ENCODE data around the gene IFT22. TPM values are rescaled to one million over a fixed set of nuclear protein-coding genes. Genes with fewer than 3 reads are reported as not detected.
A peak's percentile ranks its signal among the peaks of the same experiment; 100 is the strongest.

IFT22 gene
- total and polyA plus RNA-seq, 12 donors, result 11.3 to 44.1 (median 32.5) TPM

GRCh38 chr7:101315336-101315735, 6.3 kb downstream of the IFT22 start:
- Histone ChIP-seq H3K27me3 (peaks cover 0 to 4% (median 0%) of the 10 kb centered on the region in 7 donors), H3K27ac (no peak overlapping the region), H3K9me3 (peaks cover 0 to 15% (median 5%) of the 10 kb centered on the region in 11 donors), H3K36me3 (peaks cover 0 to 50% (median 6%) of the 10 kb centered on the region in 9 donors), H3K4me3 (no peak overlapping the region), H3K4me1 (no peaks in the 10 kb centered on the region)
- peak; percentile 27 to 74 (median 63) for TF ChIP-seq CTCF (IDR thresholded peaks at IDR 0.05)
- intact Hi-C loops (cut with DNase I), result no loop called here
- DNase-seq, result no peak
- no peak for ATAC-seq
- WGBS, 2 donors, result 0 to 6% methylated on average over 1 of the region's 1 CpG

- WGBS, 2 donors, result 3 to 5% methylated on average over 55 to 62 of the region's 62 CpGs
- peaks cover 0 to 33% (median 9%) of the 10 kb centered on the region in 11 donors for H3K9me3 ChIP-seq
- ATAC-seq (peak in 6 of 8 donors; percentile 11 to 82 (median 44)), DNase-seq (no peak)
- peaks cover 16 to 73% (median 68%) of the 10 kb centered on the region in 7 donors for H3K27me3 ChIP-seq
- H3K27ac ChIP-seq, result no peak overlapping the region
- peaks cover 0 to 13% (median 10%) of the 10 kb centered on the region in 9 donors for H3K4me1 ChIP-seq
- peak overlapping the region in 9 of 10 donors; percentile 0 to 48 (median 37) for H3K4me3 ChIP-seq
- no peaks in the 10 kb centered on the region for H3K36me3 ChIP-seq
- no peak for TF ChIP-seq CTCF (IDR thresholded peaks at IDR 0.05)
- intact Hi-C loops (cut with DNase I), result no loop called here
Observed at GRCh38 chr7:101308245-101309085, 13.1 kb downstream of the IFT22 start.

- Histone ChIP-seq H3K27ac (no peak overlapping the region), H3K4me1 (peaks cover 0 to 20% (median 10%) of the 10 kb centered on the region in 9 donors), H3K36me3 (no peaks in the 10 kb centered on the region), H3K4me3 (no peak overlapping the region), H3K9me3 (peaks cover 0 to 35% (median 10%) of the 10 kb centered on the region in 11 donors), H3K27me3 (peaks cover 35 to 94% (median 90%) of the 10 kb centered on the region in 7 donors)
- intact Hi-C loops (cut with DNase I), result no loop called here
- WGBS, 2 donors, result 95 to 96% methylated on average over 9 of the region's 9 CpGs
- no peak for TF ChIP-seq CTCF (IDR thresholded peaks at IDR 0.05)
- DNase-seq, result no peak
- ATAC-seq, result no peak
Observed at GRCh38 chr7:101306307-101306706, 15.3 kb downstream of the IFT22 start.

DNA sequence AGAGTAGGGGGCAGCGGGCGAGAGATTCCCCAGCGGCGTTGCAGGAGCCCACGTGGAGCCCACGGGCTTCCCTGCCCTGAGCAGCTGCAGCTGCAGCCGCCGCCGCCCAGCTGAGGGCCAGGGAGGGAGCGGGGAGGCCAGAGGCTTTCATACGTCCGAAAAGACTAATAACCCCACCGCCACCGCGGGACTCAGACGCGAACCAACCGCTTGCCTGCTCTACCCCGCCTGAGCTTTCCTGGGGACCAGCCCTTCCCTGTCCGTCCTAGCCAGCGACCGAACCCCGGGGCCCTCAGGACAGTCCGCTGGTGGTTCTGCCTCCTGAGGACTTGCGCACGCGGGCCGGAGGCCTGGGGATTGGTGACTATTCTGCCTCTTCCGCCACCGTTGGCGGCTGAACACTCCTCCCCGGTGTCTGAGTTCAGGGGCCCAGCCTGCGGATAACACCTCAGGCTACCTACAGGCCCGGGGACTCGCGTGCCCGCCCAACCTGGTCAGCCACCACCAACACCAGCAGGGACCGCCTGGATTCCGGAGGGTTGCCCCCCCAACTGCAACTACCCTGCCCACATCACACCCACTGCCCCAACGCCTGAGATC, 18.4 kb downstream of the IFT22 start:
- Histone ChIP-seq H3K4me1 (peaks cover 0 to 13% (median 6%) of the 10 kb centered on the region in 9 donors), H3K4me3 (peak overlapping the region in 3 of 10 donors; percentile 3 to 6 (median 5)), H3K27me3 (peaks cover 41 to 100% (median 100%) of the 10 kb centered on the region in 7 donors), H3K36me3 (no peaks in the 10 kb centered on the region), H3K9me3 (peaks cover 0 to 34% (median 13%) of the 10 kb centered on the region in 11 donors), H3K27ac (no peak overlapping the region)
- DNase-seq (no peak), ATAC-seq (peak in 2 of 8 donors; percentile 11)
- WGBS, 2 donors, result 6 to 7% methylated on average over 39 to 40 of the region's 40 CpGs
- TF ChIP-seq CTCF (IDR thresholded peaks at IDR 0.05), result no peak
- intact Hi-C loops (cut with DNase I), result no loop called here

Measured in heart right ventricle (tissue), 16 donors.